Tibial artery (tissue), 4 donors: ENCODE results near the gene HS6ST1.

ENCODE experiments used
- DNase-seq, 2 donors: peaks; one replicate each; pipeline ENCODE4 v3.0.0-alpha.2; 2019
- H3K27ac ChIP-seq, 2 donors: fragments of 200-600 bp; sonication (generic) in 1 of 2; 1 replicate in 1 of 2; 2 replicates in 1 of 2; pipeline ENCODE4 v1.5.1; 2018 to 2019; ENCODE audit warnings: mild to moderate bottlenecking in 1 of 2
- H3K27me3 ChIP-seq, 2 donors: fragments of 200-600 bp; sonication (generic) in 1 of 2; one replicate each; pipeline versions ENCODE4 v1.5.1 to v1.6.0; 2016 to 2019
- H3K36me3 ChIP-seq, 3 donors: fragments of 200-600 bp; sonication (generic) in 2 of 3; one replicate each; pipeline ENCODE4 v1.5.1; 2016 to 2019; ENCODE audit warnings: mild to moderate bottlenecking in 2 of 3
- H3K4me1 ChIP-seq, 4 donors: fragments of 200-600 bp; sonication (generic) in 2 of 4; 1 replicate in 3 of 4; 2 replicates in 1 of 4; pipeline ENCODE4 v1.5.1; 2016 to 2019
- H3K4me3 ChIP-seq, 2 donors: fragments of 200-600 bp; sonication (generic) in 1 of 2; 1 replicate in 1 of 2; 2 replicates in 1 of 2; pipeline ENCODE4 v1.5.1; 2018 to 2019; ENCODE audit warnings: mild to moderate bottlenecking in 2 of 2
- H3K9me3 ChIP-seq, 3 donors: fragments of 200-600 bp; sonication (generic) in 1 of 3; one replicate each; pipeline ENCODE4 v1.5.1; 2016 to 2019
- CTCF ChIP-seq, 2 experiments: fragments of 200-600 bp in 1 of 2; fragments of 450-650 bp in 1 of 2; IDR thresholded peaks; one replicate each; pipeline ENCODE4 v1.5.1; 2017 to 2019; ENCODE audit warnings: antibody characterized with exemption in 2 of 2, mild to moderate bottlenecking in 1 of 2, moderate library complexity in 1 of 2
- intact Hi-C: fragments of 100-400 bp; cut with DNase I; formaldehyde crosslinking; loops from one replicate; pipeline ENCODE4 v1.15.0; 2023; ENCODE audit warnings: low total_unique reads

HS6ST1 gene

GRCh38 chr2:128249555-128249954 is 69.1 kb downstream of the HS6ST1 start:
- intact Hi-C loops: no loop called here
- H3K27me3 ChIP-seq: no peaks in the 10 kb centered on the region
- no peaks in the 10 kb centered on the region for H3K9me3 ChIP-seq
- no peak for DNase-seq
- no peaks in the 10 kb centered on the region for H3K4me1 ChIP-seq
- TF ChIP-seq CTCF (IDR thresholded peaks at IDR 0.05): no peak
- no peak overlapping the region for H3K27ac ChIP-seq
- no peak overlapping the region for H3K4me3 ChIP-seq
- H3K36me3 ChIP-seq: no peaks in the 10 kb centered on the region

GRCh38 chr2:128245813-128246212 is 72.9 kb downstream of the HS6ST1 start:
- Histone ChIP-seq H3K4me1 (no peaks in the 10 kb centered on the region), H3K36me3 (no peaks in the 10 kb centered on the region), H3K27me3 (no peaks in the 10 kb centered on the region), H3K4me3 (no peak overlapping the region), H3K9me3 (no peaks in the 10 kb centered on the region), H3K27ac (no peak overlapping the region)
- intact Hi-C loops: no loop called here
- TF ChIP-seq CTCF (IDR thresholded peaks at IDR 0.05): no peak
- DNase-seq: no peak

DNA sequence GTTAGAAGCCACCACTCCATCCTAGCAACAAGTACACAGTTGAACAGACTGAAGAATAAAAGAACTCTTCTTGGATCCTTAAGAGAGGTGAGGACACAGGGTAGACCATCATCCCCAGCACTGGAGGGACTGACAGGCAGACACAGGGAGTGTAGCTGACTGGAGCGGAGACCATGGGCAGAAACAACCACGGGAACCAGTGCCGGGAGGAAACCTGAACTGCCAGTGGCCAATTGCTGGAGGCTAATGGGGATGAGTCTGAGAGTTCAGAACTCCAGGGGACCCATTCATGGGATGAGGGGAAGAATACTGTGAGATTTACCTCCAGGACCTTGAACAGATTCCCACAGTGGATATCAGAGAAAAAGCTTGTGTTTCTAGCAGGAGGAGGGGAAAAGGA is 76.8 kb downstream of the HS6ST1 start:
- no peak for TF ChIP-seq CTCF (IDR thresholded peaks at IDR 0.05)
- Histone ChIP-seq H3K4me3 (no peak overlapping the region), H3K36me3 (no peaks in the 10 kb centered on the region), H3K27ac (no peak overlapping the region), H3K4me1 (no peaks in the 10 kb centered on the region), H3K27me3 (peaks cover 0 to 5% of the 10 kb centered on the region in 2 donors), H3K9me3 (no peaks in the 10 kb centered on the region)
- intact Hi-C loops: no loop called here
- no peak for DNase-seq

DNA sequence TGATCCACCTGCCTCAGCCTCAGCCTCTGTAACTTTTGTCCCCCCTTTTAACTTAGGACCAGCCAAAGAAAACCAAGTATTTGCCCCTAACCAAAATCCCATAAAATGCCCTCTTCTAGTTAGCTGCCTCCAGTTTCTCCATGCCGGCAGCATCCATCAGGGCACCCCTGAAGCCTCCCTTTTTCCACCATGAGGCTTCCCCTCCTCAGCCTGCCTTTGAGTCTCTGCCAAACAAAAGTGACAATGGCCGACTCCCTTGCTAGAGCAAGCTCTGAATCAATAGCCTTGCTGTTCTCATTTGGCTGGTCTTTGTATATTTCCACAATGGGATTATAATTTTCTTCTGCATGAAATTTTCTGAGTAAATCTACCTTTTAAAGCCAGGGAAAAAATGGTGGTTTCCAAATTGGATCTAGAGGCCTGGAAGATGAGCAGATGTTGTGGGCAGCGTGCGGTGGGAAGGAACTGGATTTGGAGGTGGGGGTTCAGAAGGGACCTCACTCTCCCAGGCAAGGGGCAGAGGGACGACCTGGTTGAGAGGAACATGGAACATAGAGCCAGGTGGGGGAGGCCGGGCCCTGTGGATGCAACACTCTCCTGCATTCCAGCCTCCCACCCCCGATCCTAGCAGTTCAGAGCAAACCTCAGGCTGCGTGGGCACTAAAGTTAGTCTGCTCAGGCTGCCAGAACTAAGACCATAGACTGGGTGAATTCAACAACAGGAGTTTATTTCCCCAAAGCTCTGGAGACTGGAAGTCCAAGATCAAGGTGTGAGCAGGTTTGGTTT is 80.6 kb downstream of the HS6ST1 start:
- TF ChIP-seq CTCF (IDR thresholded peaks at IDR 0.05): no peak
- Histone ChIP-seq H3K27ac (no peak overlapping the region), H3K4me1 (peaks cover 0 to 5% (median 1%) of the 10 kb centered on the region in 4 donors), H3K4me3 (no peak overlapping the region), H3K9me3 (no peaks in the 10 kb centered on the region), H3K36me3 (no peaks in the 10 kb centered on the region), H3K27me3 (peaks cover 0 to 5% of the 10 kb centered on the region in 2 donors)
- no peak for DNase-seq
- intact Hi-C loops: no loop called here

DNA sequence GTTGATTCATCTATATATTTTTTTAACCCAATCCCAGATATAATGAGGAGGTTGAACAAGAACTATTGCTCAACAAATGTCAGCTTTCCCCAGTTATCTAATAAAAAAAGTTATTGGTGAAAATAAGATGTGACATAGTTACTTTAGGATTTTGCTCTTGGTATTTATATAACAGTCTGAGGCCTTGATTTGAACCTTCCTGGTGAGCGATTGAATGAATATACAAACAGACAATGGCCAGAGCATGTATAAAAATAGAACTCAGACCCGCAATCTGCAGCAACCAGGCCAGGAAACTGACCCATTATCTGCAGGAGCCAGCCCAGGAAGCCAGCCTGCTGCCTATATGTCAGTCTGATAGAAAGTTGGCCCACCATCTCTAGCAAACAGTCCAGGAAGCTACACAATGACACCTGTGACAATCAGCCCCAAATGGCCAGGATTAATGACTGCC is 81.6 kb downstream of the HS6ST1 start:
- DNase-seq: no peak
- H3K36me3 ChIP-seq: no peaks in the 10 kb centered on the region
- peaks cover 0 to 12% (median 7%) of the 10 kb centered on the region in 4 donors for H3K4me1 ChIP-seq
- TF ChIP-seq CTCF (IDR thresholded peaks at IDR 0.05): no peak
- intact Hi-C loops: no loop called here
- no peak overlapping the region for H3K27ac ChIP-seq
- peaks cover 0 to 5% of the 10 kb centered on the region in 2 donors for H3K27me3 ChIP-seq
- no peak overlapping the region for H3K4me3 ChIP-seq
- H3K9me3 ChIP-seq: no peaks in the 10 kb centered on the region
